Muscle layer of duodenum (tissue), 2 donors: ENCODE measurements around the gene RIPOR3.
A peak's percentile ranks its signal among the peaks of the same experiment; 100 is the strongest.

Experiments used
- H3K27ac ChIP-seq: one replicate; pipeline ENCODE4 v1.7.0; 2013; ENCODE audit warnings: mild to moderate bottlenecking, low read length
- H3K27me3 ChIP-seq: one replicate; pipeline ENCODE4 v1.7.0; 2013; ENCODE audit warnings: low read depth, mild to moderate bottlenecking, control low read depth, low read length
- H3K36me3 ChIP-seq, 2 donors: one replicate each; pipeline ENCODE4 v1.7.0; 2013; ENCODE audit warnings: low read length in 2 of 2, control low read depth in 1 of 2, mild to moderate bottlenecking in 1 of 2; ENCODE audit not compliant: insufficient read depth in 2 of 2, control insufficient read depth in 1 of 2
- H3K4me1 ChIP-seq, 2 donors: one replicate each; pipeline ENCODE4 v1.7.0; 2013; ENCODE audit warnings: low read length in 2 of 2, mild to moderate bottlenecking in 2 of 2, control low read depth in 1 of 2, moderate library complexity in 1 of 2; ENCODE audit not compliant: insufficient read depth in 2 of 2, control insufficient read depth in 1 of 2
- H3K4me3 ChIP-seq, 2 donors: one replicate each; pipeline ENCODE4 v1.7.0; 2013; ENCODE audit warnings: low read length in 2 of 2, low read depth in 1 of 2, mild to moderate bottlenecking in 1 of 2
- H3K9me3 ChIP-seq, 2 donors: one replicate each; pipeline ENCODE4 v1.7.0; 2013; ENCODE audit warnings: low read length in 2 of 2, control low read depth in 1 of 2, mild to moderate bottlenecking in 1 of 2; ENCODE audit not compliant: control insufficient read depth in 1 of 2
- donor health status: healthy.

Gene RIPOR3

DNA sequence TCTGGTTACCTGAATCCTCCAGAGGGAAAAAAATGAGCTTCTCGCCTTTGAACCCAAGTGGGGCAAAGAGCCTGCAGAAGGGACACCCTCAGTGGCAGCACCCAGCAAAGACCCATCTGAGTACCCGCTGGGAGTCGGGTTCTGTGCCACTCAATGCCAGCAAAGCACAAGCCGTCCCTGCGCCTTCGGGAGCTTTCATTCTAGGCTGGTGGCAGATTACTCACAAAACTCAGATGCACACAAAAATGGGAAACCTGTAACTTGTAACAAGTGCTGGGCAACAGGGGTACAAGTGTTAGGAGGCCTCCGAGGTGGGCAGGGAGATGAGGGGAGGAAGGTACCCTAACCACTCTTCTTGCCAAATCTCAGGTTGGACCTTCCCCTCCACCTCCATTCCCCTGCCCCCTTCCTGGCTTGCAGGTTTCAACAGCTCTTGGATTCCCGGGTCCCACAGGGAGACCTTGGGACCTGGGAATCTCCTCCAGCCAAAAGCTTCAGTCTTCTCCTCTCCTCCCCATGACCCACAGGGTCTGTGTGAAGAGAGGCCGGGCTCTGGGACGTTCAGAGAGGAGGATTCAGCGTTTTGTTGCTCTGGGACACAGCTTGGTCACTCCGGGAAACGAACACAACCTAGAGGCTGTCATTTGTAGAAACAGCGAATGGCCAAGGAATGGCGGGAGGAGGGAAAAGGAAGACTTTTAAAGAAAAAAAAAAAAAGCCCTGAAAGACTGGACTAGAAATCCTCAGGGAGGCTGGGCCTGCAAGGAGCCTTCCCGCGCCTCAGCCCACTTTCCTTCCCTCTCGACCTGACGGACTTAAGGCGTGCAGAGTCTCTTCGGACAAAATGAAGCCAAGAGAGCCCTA lies 38.8 kb upstream of the RIPOR3 start:
- H3K36me3 ChIP-seq = no peaks in the 10 kb centered on the region
- no peaks in the 10 kb centered on the region for H3K27me3 ChIP-seq
- no peaks in the 10 kb centered on the region for H3K9me3 ChIP-seq
- peak overlapping the region; percentile 67 to 91 for H3K4me3 ChIP-seq
- H3K4me1 ChIP-seq = peaks cover 2 to 11% of the 10 kb centered on the region in 2 donors
- peak overlapping the region; percentile 71 for H3K27ac ChIP-seq

DNA sequence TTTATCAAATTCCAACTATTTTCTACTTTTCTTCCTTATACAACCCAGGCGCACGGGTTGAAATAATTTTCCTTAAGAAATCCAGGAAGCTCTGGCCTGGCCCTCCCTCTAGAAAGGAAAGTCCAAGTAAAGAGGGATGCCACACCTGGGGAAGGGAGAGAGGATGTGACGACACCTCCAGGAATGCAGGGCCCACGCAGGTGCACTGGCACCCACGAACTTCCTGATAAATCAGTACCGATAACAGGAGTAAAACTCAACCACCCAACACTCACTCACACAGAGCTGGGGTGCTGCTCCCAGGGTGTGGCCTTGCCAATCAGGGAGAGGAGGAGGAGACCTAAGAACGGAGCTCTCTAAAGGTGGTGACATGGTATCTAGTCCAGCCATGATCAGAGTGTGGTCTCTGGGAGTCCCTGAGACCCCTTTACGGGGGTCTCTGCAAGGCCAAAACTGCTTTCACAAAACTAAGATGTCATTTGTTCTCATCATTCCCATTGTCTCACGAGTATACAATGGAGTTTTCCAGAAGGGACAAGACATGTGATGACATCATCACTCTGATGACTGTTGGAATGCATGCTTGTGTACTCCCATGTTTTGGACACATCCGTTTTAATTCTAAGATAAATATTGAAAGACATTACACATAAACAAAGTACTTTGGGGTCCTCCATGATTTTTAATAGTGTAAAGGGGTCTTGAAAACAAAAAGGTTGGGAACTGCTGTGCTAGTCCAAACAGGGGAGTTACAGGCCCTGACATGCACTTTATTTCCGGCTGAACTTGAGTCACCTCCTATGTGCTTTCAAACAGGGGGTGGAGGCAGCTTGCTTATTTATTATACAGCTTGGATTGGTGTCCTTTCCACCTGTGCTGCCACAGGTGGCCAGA lies 37.9 kb upstream of the RIPOR3 start:
- Histone ChIP-seq H3K4me3 (no peak overlapping the region), H3K4me1 (peaks cover 8 to 16% of the 10 kb centered on the region in 2 donors), H3K36me3 (no peaks in the 10 kb centered on the region), H3K27me3 (no peaks in the 10 kb centered on the region), H3K27ac (peak overlapping the region; percentile 71), H3K9me3 (no peaks in the 10 kb centered on the region)

DNA sequence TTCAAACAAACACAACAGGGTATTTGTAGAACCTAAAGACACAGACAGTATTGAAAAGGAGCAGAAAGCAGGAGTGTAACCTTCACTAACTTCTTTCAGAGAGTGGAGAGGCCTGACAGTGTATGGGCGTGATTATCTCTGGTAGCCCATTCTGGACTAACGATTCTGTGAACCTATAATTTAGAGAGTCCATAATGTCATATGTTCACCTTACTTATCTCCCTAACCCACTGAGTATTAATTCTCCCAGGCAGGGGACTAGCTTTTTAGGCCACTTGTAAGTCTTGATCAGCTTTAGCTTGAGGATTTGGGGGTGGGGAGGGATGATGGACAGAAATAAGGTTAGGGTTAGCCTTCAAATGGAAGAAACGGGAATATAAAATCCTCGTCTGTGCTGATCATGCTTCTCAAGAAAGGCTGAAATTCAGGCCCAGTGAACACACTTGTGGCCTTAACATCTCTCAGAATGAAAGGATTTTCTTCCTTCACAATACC lies 37.2 kb upstream of the RIPOR3 start:
- H3K27me3 ChIP-seq = no peaks in the 10 kb centered on the region
- H3K36me3 ChIP-seq = no peaks in the 10 kb centered on the region
- no peak overlapping the region for H3K4me3 ChIP-seq
- H3K27ac ChIP-seq = peak overlapping the region; percentile 71
- H3K4me1 ChIP-seq = peaks cover 9 to 17% of the 10 kb centered on the region in 2 donors
- no peaks in the 10 kb centered on the region for H3K9me3 ChIP-seq

DNA sequence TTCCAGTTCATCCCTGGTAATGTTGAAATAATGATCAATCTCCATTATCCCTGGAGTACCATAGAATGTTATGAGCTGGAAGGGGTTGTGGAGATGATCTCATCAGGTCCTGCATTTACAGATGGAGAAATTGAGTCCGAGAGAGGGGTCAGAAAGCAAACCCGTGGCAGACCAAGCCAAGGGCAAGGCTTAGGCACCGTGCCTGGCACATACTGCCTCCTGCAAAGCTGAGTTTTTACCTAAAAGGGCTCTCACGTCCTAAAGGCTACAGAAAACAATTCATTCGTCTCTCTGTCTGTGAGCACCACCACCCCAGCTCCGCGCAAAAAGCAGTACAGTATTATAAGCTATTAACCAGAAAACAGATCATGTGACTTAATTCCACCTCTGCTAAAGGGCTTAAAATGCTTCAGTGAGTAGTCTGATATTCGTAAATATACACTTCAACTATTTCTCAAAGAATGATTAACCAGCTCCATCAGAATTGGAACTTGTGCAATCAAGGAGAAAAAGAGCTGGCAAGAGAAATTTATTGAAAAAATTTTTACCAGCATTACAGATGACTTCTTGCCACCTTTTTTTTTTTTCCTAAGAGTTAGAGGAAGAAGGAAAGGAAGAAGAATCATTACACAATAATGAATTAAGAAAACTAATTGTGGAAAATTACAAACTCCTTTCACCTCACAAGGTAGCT lies 36.6 kb upstream of the RIPOR3 start:
- Histone ChIP-seq H3K4me1 (peaks cover 9 to 17% of the 10 kb centered on the region in 2 donors), H3K9me3 (no peaks in the 10 kb centered on the region), H3K4me3 (no peak overlapping the region), H3K27me3 (no peaks in the 10 kb centered on the region), H3K36me3 (no peaks in the 10 kb centered on the region), H3K27ac (peak overlapping the region; percentile 71)

DNA sequence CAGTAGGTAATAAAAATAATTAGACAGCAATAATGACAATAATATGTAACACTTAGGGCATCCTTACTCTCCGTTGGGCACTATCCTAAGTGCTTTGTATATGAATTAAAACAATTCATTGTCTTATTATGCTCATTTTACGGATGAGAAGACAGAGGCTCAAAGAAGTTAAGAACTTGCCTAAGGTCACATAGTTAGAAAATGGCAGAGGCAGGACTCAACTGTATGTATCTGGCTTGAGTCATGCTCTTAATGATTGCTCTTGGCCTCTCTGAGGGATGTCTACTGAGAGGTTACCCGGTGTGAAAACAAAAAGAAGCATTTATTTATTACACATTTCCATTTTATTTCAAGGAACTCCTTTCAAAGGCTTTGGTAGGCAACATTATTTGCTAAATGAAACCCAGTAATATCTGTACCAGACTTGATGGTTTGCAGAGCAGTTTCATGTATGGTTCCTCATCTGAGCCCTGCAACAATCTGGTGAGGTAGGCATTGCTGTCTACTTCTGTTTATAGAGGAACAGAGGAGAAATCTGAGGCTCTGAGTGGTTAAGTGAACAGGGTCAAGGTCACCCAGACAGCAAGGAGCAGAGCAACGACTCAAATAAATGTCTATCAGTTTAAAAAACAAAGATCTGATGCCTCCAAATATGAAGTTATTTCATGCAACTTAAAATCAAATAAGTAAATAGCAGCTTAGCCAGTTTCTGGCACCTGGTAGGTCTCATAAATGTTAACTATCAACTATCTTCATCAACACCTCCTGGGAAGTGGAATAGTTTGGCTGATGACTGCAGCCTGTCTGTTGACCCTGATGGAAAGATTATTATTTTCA lies 35.8 kb upstream of the RIPOR3 start:
- no peaks in the 10 kb centered on the region for H3K27me3 ChIP-seq
- peaks cover 9 to 11% of the 10 kb centered on the region in 2 donors for H3K4me1 ChIP-seq
- no peak overlapping the region for H3K4me3 ChIP-seq
- no peaks in the 10 kb centered on the region for H3K36me3 ChIP-seq
- no peak overlapping the region for H3K27ac ChIP-seq
- H3K9me3 ChIP-seq = no peaks in the 10 kb centered on the region

DNA sequence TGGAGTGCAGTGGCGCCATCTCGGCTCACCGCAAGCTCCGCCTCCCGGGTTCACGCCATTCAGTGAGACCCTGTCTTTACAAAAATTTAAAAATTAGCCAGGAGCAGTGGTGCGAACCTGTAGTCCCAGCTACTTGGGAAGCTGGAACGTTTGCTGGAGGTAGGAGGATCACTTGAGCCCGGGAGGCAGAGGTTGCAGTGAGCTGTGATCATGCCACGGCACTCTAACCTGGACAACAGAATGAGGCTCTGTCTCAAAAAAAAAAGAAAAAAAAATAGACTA lies 34.3 kb upstream of the RIPOR3 start:
- H3K27me3 ChIP-seq = no peaks in the 10 kb centered on the region
- H3K4me3 ChIP-seq = no peak overlapping the region
- H3K9me3 ChIP-seq = no peaks in the 10 kb centered on the region
- no peak overlapping the region for H3K27ac ChIP-seq
- peaks cover 5 to 9% of the 10 kb centered on the region in 2 donors for H3K4me1 ChIP-seq
- no peaks in the 10 kb centered on the region for H3K36me3 ChIP-seq

DNA sequence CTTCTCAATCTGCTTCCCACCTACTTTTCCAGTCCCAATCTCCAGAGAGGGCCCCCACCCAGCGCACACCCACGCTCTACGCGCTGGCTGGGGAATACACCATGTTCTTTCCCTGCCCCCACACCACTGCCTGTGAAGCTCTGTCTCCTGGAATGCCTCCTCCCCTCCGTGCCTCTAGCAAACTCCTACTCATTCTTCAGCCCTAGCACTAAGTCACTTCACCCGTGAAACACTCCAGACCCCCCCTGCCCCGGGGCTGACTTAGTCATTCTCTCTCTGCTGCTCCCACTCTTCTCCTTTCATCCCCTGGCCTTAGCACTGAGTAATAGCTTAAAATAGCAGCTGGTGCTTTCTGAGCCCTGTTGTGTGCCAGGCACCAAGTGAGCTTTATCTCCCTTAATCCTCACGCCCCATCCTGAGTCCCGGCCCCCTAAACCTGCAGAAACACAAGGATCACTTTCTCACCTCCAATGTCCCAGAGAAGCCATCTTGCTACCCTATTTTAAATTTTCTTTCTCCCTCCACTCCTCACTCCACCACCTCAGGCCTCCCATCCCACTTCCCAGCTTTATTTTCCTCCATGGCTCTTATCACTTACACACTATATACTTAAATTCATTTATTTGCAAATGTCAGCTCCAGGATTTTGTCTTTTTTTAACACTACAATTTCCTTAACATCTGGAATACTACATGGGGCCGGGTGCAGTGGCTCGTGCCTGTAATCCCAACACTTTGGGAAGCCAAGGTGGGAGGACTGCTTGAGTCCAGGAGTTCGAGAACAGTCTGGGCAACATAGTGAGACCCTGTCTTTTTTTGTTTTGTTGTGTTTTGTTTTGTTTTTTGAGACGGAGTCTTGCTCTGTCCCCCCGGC lies 33.7 kb upstream of the RIPOR3 start:
- no peaks in the 10 kb centered on the region for H3K27me3 ChIP-seq
- no peak overlapping the region for H3K4me3 ChIP-seq
- no peaks in the 10 kb centered on the region for H3K36me3 ChIP-seq
- peaks cover 5 to 9% of the 10 kb centered on the region in 2 donors for H3K4me1 ChIP-seq
- no peaks in the 10 kb centered on the region for H3K9me3 ChIP-seq
- H3K27ac ChIP-seq = peak overlapping the region; percentile 75

DNA sequence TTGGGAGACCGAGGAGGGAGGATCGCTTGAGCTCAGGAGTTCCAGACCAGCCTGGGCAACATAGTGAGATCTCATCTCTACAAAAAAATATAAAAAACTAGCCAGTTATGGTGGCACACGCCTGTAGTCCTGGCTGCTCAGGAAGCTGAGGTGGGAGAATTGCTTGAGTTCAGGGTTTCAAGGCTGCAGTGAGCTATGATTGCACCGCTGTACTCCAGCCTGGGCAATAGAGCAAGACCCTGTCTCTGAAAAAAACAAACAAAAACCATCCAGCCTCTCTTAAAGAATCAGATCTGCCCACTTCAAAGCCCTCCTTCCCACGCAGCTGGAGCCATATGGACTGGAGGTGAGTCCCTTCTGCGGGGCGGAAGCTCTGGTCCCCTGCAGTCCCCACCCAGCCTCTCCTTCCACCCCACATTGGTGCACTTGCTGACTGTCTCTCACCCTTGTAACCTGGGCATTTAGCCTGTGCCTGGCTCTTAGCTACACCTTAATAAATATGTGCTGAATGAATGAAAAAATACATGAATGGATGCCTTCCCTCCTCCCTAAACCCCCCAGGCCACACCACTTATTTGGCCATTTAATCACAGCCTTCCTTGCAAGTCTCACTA lies 32.9 kb upstream of the RIPOR3 start:
- Histone ChIP-seq H3K4me3 (no peak overlapping the region), H3K27ac (peak overlapping the region; percentile 75)

DNA sequence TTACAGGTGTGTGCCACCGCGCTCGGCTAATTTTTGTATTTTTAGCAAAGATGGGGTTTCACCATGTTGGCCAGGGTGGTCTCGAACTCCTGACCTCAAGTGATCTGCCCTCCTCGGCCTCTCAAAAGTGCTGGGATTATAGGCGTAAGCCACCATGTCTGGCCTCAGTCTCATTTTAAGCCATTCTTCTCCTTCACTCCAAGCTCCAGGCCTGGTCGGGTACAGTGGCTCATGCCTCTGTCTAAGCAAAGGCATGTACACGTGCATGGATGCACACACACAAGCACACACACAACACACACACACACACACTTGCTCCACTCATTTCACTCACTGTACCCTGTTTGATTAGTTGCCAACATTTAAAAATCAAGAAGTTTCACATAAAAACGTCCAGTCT lies 32.3 kb upstream of the RIPOR3 start:
- no peaks in the 10 kb centered on the region for H3K27me3 ChIP-seq
- H3K4me3 ChIP-seq = no peak overlapping the region
- H3K36me3 ChIP-seq = no peaks in the 10 kb centered on the region
- peaks cover 5 to 9% of the 10 kb centered on the region in 2 donors for H3K4me1 ChIP-seq
- no peak overlapping the region for H3K27ac ChIP-seq
- H3K9me3 ChIP-seq = no peaks in the 10 kb centered on the region

More for the DNA sequence above, 32.9 kb upstream of the RIPOR3 start:
- H3K27me3 ChIP-seq = no peaks in the 10 kb centered on the region
- H3K4me1 ChIP-seq = peaks cover 5 to 9% of the 10 kb centered on the region in 2 donors
- no peaks in the 10 kb centered on the region for H3K9me3 ChIP-seq
- H3K36me3 ChIP-seq = no peaks in the 10 kb centered on the region
